Measurements from ENCODE around the gene STIMATE.

The STIMATE gene

DNA sequence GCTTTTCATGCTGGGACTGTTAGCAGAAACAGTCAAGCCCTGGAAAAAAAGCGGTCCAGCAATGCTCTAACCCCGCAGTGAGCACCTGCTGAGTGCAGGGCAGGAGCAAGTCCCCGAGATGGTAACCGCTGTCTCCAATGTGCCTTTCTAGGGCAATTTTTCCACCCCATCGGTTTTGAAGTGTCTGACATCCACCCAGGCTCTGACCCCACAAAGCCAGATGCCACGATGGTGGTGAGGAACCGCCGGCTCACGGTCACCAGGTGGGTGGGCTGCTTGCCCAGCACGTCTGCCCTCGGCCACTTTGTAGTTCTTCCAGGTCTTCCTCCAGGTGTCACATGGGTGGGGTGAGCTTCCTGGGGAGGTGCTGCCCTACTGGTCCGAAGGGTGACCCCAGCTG is 106.0 kb downstream of the STIMATE start:
- DNase-seq (ENCODE audit: low read depth) = no peak

DNA sequence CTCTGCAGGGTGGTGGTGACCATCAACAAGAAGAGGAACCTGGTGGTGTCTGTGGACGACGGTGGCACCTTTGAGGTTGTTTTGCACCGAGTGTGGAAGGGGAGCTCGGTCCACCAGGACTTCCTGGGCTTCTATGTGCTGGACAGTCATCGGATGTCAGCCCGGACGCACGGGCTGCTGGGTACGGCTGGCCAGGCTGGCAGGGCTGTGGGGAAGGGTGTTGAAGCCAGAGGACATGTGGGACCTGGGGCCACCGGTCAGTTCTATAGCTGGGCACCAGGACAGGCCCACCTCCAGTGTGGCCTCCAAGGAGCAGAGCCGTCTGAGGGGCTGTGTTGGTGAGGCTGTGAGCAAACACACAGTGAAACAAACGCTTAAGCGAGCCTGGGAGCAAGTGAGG is 106.6 kb downstream of the STIMATE start:
- no peak for DNase-seq (ENCODE audit: low read depth)

DNA sequence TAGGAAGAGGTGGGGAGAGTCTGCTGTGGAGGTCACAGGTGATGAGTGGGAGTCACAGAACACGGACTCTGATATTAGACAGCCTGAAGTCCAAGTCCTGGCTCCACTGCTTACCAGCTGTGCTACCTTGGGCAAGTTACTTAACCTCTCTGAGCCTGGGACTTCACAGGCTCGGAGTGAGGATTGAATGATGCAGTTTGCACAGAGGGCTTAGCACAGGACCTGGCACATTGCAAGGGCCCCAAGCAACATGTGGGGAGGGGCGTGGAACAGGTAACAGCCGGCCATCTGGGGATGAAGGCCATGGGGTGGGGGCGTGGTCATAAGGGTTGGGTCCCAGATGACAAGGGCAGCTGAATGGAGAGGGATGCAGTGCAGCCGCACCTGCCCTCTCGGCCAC is 107.0 kb downstream of the STIMATE start:
- DNase-seq (ENCODE audit: low read depth) = no peak

DNA sequence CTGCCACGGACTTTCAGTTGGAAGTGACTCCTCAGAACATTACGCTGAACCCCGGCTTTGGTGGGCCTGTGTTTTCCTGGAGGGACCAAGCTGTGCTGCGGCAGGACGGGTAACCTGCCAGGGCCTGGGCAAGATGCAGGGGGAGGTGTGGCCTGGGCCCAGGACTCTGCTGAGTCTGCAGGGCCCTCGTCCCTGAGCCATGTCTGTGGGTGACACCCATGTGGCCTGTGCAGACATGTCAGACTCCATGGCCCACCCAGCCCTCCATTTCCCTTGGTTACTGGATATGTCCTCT is 107.7 kb downstream of the STIMATE start:
- no peak for DNase-seq (ENCODE audit: low read depth)

DNA sequence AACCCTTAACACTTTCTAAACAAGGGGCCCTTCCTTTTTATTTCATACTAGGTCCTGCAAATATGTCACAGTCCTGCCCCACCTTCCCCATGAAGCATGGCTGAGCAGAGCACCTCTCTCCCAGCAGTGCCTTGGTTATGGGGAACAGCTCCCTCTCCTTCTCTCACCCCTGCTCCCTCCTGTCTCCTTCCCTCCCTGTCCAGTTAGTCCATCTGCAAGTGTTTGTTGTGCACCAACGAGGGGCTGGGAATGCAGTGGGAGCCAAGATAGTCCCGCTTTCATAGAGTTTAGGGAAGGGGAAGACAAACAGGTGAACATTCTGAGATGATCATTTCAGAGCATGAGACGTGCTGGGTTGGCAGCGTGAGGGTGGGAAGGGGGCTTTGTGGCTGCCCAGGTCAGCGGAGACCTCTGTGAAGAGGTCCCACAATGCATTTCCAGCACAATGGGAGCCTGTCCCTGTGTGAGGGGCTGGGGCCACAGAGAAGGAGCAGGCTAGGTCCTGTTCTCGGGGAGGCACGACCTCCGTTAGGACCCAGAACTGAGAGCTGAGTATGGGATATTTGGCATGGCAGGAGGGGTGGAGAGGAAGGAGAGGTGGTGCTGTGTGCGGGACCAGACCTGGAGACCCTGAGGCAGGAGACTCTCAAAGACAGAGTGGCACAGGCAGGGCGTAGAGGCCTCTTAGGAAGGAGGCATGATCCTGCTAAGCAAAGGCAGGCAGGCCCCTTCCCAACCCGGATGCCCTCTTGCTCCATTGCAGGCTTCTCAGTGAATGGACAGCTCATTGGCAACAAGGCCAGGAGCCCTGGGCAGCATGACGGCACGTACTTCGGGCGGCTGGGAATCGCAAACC is 108.2 kb downstream of the STIMATE start:
- DNase-seq (ENCODE audit: low read depth) = no peak

DNA sequence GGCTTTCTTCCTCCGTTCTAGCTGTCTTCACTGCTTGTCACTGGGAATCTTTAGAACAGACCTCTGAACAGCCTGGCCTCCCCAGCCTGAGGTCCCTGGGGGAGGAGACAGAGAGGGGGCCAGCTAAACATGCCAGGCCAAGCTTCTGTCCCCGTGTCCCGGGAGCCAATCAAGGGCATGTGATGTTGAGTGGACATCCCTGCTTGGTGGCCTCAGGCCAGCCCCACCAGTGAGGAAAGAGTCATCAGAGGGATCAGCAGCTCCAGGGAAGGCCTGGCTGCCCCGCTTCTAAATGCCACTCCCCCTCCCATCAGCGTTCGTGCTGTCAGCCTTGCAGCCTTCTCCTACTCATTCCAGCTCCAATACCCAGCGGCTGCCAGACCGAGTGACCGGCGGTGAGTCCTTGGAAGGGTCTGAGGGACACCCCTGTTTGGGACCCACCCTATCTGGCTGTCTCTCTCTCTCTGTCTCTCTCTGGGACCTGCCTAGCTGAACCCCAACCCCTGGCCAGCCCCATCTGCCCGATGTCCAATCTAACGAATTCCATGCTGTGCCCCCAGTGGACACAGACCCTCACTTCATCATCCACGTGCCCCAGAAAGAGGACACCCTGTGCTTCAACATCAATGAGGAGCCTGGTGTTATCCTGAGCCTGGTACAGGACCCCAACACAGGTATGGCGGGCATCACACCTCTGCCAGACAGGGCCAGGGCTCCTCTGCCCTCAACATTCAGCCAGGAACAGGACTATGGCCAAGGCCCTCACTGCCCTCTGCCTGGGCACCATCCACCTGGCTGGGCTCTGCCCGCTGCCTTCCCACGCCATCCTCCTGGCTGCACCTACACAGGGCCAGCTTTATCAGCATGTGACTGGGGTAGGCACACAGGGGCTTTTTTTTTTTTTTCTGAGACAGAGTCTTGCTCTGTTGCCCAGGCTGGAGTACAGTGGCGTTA is 109.4 kb downstream of the STIMATE start:
- no peak for DNase-seq (ENCODE audit: low read depth)

DNA sequence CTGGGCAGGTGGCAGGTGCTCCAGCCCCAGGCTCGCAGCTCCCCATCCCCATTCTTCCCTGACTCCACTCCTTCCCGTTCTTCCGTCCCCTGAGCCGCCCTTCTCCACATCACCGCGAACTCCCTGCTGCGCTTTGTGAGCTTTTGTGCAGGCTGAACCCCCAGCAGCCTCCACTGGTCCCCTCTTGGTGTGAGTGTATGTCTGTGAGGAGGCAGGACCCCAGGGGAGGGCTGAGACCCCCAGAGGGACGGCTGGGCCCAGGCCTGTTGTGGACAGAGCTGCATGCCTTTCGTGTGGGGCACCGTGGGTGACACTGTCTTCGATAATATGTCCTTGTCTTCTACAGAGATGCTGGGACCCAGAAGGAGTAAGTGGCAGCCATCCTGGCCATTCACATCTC is 110.1 kb downstream of the STIMATE start:
- DNase-seq (ENCODE audit: low read depth) = no peak

Data from stimulated activated CD4-positive, alpha-beta T cell treated with anti-CD3 and anti-CD28 coated beads, Interleukin-2, amount 100 ng/mL, for 4 hours (primary cell).